Esophagus squamous epithelium (tissue), 4 donors: ENCODE measurements around the gene KATNAL2.

Experiments used
- CTCF ChIP-seq, 6 experiments: fragments of 450-650 bp in 4 of 6; fragments of 200-600 bp in 2 of 6; sonication (generic) in 2 of 6; IDR thresholded peaks; one replicate each; pipeline ENCODE4 v1.5.1; 2016 to 2019; ENCODE audit warnings: antibody characterized with exemption in 6 of 6, mild to moderate bottlenecking in 4 of 6, moderate library complexity in 4 of 6
- POLR2A ChIP-seq, 4 donors: fragments of 450-650 bp; IDR thresholded peaks; one replicate each; pipeline ENCODE4 v1.6.1; 2017; ENCODE audit warnings: antibody characterized with exemption in 4 of 4, mild to moderate bottlenecking in 4 of 4, moderate library complexity in 3 of 4

- TF ChIP-seq CTCF (IDR thresholded peaks at IDR 0.05) = no peak
- no peak for TF ChIP-seq POLR2A (IDR thresholded peaks at IDR 0.05)
Observed at GRCh38 chr18:47151439-47151838, 234.0 kb downstream of the KATNAL2 start.
